Retinal pigment epithelial cell (primary cell): ENCODE results near the gene LRCH1.
"Not testable (repeated sequence)": the region's sequence is repeated elsewhere in the genome, so short reads cannot be mapped to it uniquely, and the experiment has no call there.

Source experiments
- DNase-seq: peaks from one replicate; pipeline ENCODE4 v3.0.0-alpha.2; 2010; ENCODE audit warnings: low read depth
- H3K4me3 ChIP-seq: 2 replicates; pipeline ENCODE4 v1.5.1; 2011; ENCODE audit warnings: mild to moderate bottlenecking, low read length, control low read depth, moderate library complexity
- TF ChIP-seq, protein P1 (sequence below): conservative IDR thresholded peaks from 2 replicates; pipeline ENCODE4 v1.5.1; 2011; ENCODE audit warnings: low read depth, low read length, control low read depth, inconsistent platforms

Gene LRCH1, protein sequence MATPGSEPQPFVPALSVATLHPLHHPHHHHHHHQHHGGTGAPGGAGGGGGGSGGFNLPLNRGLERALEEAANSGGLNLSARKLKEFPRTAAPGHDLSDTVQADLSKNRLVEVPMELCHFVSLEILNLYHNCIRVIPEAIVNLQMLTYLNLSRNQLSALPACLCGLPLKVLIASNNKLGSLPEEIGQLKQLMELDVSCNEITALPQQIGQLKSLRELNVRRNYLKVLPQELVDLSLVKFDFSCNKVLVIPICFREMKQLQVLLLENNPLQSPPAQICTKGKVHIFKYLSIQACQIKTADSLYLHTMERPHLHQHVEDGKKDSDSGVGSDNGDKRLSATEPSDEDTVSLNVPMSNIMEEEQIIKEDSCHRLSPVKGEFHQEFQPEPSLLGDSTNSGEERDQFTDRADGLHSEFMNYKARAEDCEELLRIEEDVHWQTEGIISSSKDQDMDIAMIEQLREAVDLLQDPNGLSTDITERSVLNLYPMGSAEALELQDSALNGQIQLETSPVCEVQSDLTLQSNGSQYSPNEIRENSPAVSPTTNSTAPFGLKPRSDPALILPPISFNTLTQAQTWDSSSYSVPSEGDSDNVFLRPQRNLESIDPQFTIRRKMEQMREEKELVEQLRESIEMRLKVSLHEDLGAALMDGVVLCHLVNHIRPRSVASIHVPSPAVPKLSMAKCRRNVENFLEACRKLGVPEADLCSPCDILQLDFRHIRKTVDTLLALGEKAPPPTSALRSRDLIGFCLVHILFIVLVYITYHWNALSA

GRCh38 chr13:46552889-46553520 is at the start of gene LRCH1:
Gene LRCH1, plus strand, starts transcription at chr13:46553170. Its CDS starts 227 bp downstream, at chr13:46553397.
- DNase-seq: peak; percentile 59
- TF ChIP-seq, protein P1, sequence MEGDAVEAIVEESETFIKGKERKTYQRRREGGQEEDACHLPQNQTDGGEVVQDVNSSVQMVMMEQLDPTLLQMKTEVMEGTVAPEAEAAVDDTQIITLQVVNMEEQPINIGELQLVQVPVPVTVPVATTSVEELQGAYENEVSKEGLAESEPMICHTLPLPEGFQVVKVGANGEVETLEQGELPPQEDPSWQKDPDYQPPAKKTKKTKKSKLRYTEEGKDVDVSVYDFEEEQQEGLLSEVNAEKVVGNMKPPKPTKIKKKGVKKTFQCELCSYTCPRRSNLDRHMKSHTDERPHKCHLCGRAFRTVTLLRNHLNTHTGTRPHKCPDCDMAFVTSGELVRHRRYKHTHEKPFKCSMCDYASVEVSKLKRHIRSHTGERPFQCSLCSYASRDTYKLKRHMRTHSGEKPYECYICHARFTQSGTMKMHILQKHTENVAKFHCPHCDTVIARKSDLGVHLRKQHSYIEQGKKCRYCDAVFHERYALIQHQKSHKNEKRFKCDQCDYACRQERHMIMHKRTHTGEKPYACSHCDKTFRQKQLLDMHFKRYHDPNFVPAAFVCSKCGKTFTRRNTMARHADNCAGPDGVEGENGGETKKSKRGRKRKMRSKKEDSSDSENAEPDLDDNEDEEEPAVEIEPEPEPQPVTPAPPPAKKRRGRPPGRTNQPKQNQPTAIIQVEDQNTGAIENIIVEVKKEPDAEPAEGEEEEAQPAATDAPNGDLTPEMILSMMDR: no peak
- H3K4me3 ChIP-seq: peak within 1 kb of the TSS; percentile 94

GRCh38 chr13:46504036-46504435 is 48.9 kb upstream of the LRCH1 start:
- no peak for DNase-seq
- no peak overlapping the region for H3K4me3 ChIP-seq
- TF ChIP-seq, protein P1: no peak

DNA sequence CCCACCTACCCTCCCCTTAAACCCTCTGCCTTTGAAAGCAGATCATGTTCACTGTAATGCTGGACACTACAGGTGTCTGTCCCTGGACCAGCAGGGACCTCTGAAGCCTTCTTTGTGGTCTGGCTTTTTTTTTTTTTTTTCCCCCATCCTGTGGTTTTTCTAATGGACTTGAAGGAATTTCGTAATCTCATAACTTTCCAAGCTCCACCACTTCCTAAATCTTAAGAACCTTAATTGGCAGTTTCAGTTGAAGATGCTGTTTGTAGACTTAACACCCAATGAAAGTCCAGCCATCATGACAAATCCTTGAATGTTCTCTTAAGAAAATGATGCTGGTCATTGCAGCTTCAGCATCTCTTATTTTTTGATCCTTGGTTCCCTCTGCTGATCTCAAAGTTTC is 45.0 kb upstream of the LRCH1 start:
- TF ChIP-seq, protein P1: no peak

GRCh38 chr13:46509981-46510380 is 43.0 kb upstream of the LRCH1 start:
- H3K4me3 ChIP-seq: no peak overlapping the region
- DNase-seq: no peak
- TF ChIP-seq, protein P1: no peak

More for the DNA sequence above, 45.0 kb upstream of the LRCH1 start:
- no peak for DNase-seq
- no peak overlapping the region for H3K4me3 ChIP-seq

DNA sequence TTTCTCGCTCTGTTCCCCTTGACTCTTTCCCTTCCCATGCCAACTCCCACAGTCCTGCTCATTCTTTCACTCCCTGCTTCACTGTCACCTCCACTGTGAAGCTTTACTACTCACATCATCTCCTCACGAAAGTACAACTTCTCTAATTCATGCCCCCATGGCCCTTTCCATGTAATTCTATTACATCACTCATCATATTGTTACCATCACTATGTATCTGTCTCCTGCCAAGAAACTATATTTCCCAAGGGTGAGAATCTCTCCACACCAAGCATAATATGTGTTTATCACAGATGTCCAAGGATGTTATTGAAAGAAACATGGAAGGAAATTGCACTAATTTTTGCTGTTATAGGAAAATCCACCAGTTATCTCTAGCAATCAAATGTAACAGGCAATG is 37.2 kb upstream of the LRCH1 start:
- H3K4me3 ChIP-seq: no peak overlapping the region
- TF ChIP-seq, protein P1: no peak
- no peak for DNase-seq

- TF ChIP-seq, protein P1: no peak
- no peak overlapping the region for H3K4me3 ChIP-seq
- no peak for DNase-seq
Measured at GRCh38 chr13:46516599-46517338, 36.2 kb upstream of the LRCH1 start.

DNA sequence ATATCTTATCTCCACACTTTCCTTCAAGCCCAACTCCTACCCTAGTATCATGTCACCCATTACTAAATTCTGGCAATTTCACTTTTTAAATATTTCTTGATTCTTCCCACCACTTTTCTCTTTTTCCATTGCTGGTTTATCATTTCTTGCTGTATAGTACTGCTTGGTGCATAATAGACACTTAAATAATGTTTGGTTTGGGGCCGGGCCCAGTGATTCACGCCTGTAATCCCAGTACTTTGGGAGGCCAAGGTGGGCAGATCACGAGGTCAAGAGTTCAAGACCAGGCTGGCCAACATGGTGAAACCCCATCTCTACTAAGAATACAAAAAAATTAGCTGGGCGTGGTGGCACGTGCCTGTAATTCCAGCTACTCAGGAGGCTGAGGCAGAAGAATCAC is 35.2 kb upstream of the LRCH1 start:
- H3K4me3 ChIP-seq, DNase-seq: not testable (repeated sequence)
